ENCODE measurements around the gene KLF12.

- TF ChIP-seq CTCF (IDR thresholded peaks at IDR 0.05) (no peak), POLR2A (IDR thresholded peaks at IDR 0.05) (no peak)
These were observed 30.1 kb downstream of the KLF12 start for GRCh38 chr13:74103970-74104555.
